ENCODE results near the gene GPR146.

Gene GPR146

GRCh38 chr7:1108264-1108920, 64.0 kb downstream of the GPR146 start:
- intact Hi-C loops (cut with DNase I) = no loop called here

More at GRCh38 chr7:1108264-1108920, 64.0 kb downstream of the GPR146 start:
- DNase-seq = peak in 2 of 42 donors; percentile 12 to 24

Measured in head of caudate nucleus (tissue), 42 donors.